Mesodermal cell (in vitro differentiated cells): Measurements from ENCODE around the gene ADCY10.

Experiments used
- H3K27ac ChIP-seq: 2 replicates; pipeline ENCODE4 v1.7.0; 2013; ENCODE audit warnings: mild to moderate bottlenecking, low read depth, low read length, moderate library complexity; ENCODE audit not compliant: severe bottlenecking
- H3K36me3 ChIP-seq: 2 replicates; pipeline ENCODE4 v1.7.1; 2013; ENCODE audit warnings: mild to moderate bottlenecking, low read length, moderate library complexity; ENCODE audit not compliant: control insufficient read depth, insufficient read depth
- H3K4me1 ChIP-seq: one replicate; pipeline ENCODE4 v1.7.1; 2013; ENCODE audit warnings: mild to moderate bottlenecking, low read length; ENCODE audit not compliant: insufficient read depth, control insufficient read depth, poor library complexity, severe bottlenecking
- H3K4me3 ChIP-seq: 2 replicates; pipeline ENCODE4 v1.7.0; 2013; ENCODE audit warnings: low read length, control low read depth, mild to moderate bottlenecking; ENCODE audit not compliant: insufficient read depth, poor library complexity, severe bottlenecking; ENCODE audit errors: extremely low read depth
- H3K9me3 ChIP-seq: 2 replicates; pipeline ENCODE4 v1.7.1; 2013; ENCODE audit warnings: mild to moderate bottlenecking, low read length, moderate library complexity; ENCODE audit not compliant: control insufficient read depth
- WGBS, 2 experiments: methylation state at CpG; one replicate each; pipeline ENCODE4 v1.1.5; 2013; ENCODE audit warnings: missing lambda C conversion rate in 2 of 2; ENCODE audit not compliant: insufficient coverage in 2 of 2; 5-methylcytosine and 5-hydroxymethylcytosine counted together

The ADCY10 gene

DNA sequence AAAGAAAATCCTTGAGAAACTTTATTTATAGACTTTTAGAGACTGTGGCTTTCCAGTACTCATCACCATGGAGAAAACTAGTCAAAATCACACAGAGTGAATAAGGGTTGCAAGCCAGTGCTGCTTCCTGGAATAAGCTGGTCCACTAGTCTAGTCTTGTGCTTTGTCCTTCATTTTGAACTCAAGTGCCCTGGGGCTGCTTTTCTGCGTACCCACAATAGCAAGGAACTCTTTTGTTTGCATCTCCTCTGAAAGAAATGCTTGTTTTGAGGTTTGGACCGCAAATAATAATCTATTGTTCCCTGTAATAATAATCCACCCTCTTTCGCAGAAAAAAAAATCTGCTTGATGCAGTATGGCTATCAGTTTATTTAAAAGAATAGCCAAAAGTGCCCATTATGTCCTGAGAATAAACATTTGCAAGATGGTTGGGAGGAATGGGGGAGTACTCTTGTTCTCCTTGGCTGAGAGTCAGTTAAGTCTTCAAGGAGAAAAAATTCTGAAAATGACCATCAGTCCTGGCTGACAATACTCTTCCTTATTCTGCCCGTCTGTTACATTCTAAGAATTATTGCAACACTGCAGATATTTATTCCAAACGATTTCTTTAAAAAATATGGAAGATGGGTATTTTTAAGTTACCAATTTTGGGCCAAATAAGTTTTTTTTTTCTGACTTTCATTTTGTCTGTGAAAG is 150.3 kb downstream of the ADCY10 start:
- no peaks in the 10 kb centered on the region for H3K9me3 ChIP-seq
- peaks cover 46% of the 10 kb centered on the region for H3K36me3 ChIP-seq
- 60 to 90% methylated on average over 1 to 3 of the region's 5 CpGs for WGBS, 2 experiments
- no peak overlapping the region for H3K4me3 ChIP-seq
- H3K4me1 ChIP-seq: peaks cover 8% of the 10 kb centered on the region
- no peak overlapping the region for H3K27ac ChIP-seq

DNA sequence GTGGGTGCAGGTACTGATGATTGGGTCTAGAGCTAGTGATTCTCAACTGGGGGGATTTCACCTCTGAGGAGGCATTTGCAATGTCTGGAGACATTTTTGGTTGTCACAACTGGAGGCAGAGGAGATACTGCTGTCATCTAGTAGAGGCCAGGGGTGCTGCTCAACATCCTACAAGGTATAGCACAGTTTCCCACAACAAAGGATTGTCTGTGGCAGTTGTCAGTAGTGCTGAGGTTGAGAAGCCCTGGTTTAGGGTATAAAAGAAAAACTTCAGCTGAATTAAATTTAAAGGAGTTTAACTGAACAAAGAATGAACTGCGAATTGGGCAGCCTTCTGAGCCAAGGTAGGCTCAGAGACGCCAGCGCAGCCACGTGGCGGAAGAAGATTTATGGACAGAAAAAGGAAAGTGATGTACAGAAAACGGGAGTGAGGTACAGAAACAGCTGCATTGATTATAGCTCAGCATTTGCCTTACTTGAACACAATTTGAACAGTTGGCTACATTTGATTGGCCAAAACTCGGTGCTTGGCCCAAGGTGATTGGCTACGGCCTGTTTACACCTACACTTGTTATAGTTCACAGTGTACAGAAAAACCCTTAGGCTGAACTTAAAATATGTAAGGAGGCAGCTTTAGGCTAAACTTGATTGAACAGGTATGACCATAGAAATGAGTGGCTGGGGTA is 151.7 kb downstream of the ADCY10 start:
- WGBS, 2 experiments: 94 to 100% methylated on average over 7 of the region's 8 CpGs
- Histone ChIP-seq H3K9me3 (no peaks in the 10 kb centered on the region), H3K36me3 (peaks cover 32% of the 10 kb centered on the region), H3K4me3 (no peak overlapping the region), H3K27ac (no peak overlapping the region), H3K4me1 (peaks cover 8% of the 10 kb centered on the region)

DNA sequence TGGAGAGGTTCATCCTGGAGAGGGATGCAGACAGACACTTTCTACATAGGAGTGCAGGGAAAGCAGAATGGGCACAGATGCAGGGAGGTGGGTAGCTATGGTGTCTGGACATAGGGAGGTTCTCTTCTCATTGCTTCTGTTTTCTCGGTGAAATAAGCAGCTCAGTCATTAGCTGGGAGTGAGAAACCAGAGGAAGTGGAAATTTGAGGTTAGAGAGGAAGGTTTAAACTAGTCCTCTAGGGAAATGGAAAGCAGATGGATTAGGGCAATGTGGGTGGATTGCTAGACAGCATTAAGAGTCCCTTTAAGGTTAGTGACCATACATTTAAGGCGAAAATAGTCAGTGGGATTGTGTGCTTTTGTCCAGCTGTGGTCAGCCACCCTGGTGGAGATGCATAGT is 152.5 kb downstream of the ADCY10 start:
- WGBS, 2 experiments: 47 to 100% methylated on average over 1 to 2 of the region's 2 CpGs
- Histone ChIP-seq H3K4me1 (peaks cover 14% of the 10 kb centered on the region), H3K9me3 (no peaks in the 10 kb centered on the region), H3K4me3 (no peak overlapping the region), H3K36me3 (peaks cover 24% of the 10 kb centered on the region), H3K27ac (no peak overlapping the region)
